HG02571 (cell line): Measurements from ENCODE around the gene ANGPTL1.

Source experiments
- ATAC-seq: cut with Tn5 transposase; IDR thresholded peaks from one replicate; pipeline ENCODE4 v1.9.1; 2021; ENCODE audit warnings: mild to moderate bottlenecking, moderate library complexity; ENCODE audit not compliant: unreplicated experiment

Gene ANGPTL1, protein sequence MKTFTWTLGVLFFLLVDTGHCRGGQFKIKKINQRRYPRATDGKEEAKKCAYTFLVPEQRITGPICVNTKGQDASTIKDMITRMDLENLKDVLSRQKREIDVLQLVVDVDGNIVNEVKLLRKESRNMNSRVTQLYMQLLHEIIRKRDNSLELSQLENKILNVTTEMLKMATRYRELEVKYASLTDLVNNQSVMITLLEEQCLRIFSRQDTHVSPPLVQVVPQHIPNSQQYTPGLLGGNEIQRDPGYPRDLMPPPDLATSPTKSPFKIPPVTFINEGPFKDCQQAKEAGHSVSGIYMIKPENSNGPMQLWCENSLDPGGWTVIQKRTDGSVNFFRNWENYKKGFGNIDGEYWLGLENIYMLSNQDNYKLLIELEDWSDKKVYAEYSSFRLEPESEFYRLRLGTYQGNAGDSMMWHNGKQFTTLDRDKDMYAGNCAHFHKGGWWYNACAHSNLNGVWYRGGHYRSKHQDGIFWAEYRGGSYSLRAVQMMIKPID

DNA sequence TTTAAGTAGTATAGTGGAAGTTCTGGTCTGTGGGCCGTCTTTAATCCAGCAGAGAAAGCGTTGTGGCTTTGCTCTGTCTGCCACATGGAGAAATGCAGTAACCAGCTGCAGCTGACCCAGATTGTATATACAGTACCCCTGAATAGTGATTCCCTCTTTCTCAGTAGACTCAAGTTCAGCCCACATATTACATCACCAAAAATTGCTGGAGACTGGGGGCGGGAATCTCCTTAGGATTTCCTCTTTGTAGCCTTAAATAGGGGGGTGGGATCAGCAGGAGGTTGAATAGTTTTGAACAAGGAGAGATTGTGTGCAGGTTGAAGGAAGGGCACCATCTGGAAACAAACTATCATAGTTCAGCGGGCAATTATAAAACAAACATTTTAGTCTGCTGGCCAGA is at the start of gene ANGPTL1:
TSS of gene ANGPTL1 (minus strand) at position 134 of the 400 bp plus-strand sequence. CDS start 5,301 bp downstream, outside the sequence.
- no peak for ATAC-seq

DNA sequence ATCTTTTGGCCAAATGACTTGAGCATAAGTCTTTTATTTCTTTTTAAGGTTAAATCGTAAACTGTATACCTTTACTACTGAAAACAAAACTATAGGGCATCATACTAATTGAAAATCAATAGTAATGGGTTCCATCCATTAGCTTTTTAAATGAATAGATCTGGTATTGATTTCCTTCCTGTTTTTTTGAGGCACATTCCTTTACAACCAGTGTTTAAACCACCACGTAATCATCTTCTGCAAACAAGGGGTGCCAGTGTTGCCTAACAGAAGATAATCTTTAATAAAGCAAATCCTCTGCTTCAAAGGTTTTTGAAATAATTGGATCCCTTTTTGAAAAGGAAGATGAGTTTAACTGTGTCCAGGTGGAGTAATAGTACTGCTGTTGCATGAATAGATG is 48.7 kb upstream of the ANGPTL1 start:
- no peak for ATAC-seq

DNA sequence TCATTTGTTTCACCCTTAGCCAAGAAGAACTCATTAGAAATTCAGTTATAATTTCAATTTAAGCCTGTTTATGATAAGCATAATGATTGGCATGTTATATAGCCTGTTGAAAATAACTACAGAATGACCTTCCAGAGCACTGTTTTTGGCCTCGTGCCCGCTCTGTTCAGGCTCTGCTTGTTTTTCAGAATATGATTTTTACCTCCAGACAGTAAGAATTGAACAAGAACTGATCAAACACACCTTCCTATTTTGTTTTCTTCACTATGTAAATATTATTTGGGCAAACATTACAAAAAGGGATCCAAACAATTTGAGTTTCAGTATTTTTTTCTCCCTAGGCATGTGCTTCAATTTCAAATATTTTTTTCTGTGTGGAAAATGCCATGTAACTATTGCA is 48.1 kb upstream of the ANGPTL1 start:
- no peak for ATAC-seq

DNA sequence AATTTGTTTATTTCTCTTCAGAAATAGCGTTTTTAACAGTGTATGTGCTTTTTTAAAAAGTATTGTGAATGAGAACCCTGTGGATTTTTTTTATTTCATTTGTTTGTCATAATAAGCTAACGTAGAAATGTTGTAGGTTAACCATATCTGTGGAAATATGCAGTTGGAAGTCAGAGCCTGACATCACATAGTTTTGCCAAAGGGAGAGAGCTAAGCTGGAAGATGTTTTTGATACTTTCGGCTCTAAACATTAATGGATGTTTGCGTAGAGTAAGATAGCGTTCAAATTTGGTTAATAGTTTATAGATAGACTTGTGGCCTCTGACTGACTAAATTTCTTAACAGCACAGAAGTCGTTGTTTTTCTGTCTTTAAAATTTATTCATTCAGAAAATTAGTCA is 47.4 kb upstream of the ANGPTL1 start:
- ATAC-seq: no peak

DNA sequence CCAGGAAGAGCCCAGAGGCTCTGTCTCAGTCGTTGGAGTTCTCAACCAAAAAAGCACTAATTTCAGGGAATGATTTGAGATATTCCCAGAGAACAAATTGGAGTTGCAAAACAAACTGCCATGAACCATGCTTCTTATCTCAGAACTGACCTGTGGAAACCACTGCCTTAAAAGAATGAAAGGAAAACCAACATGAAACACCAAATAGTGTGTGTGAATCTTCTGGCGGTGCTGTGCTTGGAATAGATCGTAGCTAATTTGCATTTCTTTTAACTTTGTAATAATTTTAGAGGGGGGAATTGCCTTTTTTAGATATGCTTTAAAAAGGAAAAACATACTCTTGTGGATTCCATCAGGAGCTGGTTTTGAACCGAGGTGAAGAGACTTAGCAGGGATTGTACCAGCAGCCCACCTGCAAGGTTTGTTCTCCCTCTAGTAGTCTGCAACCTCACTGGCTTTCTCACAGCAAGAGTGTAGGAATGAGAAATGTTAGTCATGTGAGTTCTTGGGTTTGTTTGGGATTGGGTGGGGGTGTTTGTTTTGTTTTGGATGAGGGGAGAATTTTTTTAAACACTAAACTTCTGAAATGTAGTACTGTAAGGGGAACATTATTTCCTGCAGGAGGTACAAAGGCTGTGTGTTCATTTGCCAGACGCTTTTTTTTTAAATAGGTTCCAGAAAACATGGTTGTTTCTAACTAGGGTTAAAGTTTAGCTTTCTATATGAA is 45.7 kb upstream of the ANGPTL1 start:
- no peak for ATAC-seq

DNA sequence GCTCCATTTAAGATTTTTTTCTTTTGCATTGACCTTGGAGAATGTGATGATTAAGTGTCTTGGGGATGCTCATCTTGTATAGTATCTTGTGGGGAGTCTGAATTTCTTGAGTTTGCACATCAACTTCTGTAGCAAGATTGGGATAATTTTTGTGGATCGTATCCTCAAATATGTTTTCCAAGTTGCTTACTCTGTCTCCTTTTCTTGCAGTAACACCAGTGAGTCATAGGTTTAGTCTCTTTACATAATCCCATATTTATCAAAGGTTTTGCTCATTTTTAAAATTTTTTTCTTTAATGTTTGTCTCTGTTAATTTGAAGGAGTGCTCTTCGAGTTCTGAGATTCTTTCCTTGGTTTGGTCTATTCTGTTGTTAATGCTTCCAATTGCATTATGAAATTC is 41.7 kb upstream of the ANGPTL1 start:
- no peak for ATAC-seq

DNA sequence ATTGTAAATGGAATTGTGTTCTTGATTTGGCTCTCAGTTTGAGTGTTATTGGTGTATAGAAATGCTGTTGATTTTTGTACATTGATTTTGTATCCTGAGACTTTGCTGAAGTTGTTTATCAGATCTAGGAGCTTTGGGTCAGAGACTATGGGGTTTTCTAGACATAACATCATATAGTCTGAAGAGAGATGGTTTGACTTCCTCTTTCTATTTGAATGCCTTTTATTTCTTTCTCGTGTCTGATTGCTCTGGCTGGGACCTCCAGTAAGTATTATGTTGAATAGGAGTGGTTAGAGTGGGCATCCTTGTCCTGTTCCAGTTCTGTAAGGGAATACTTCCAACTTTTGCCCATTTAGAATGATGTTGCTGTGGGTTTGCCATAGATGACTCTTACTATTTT is 39.1 kb upstream of the ANGPTL1 start:
- ATAC-seq: no peak

DNA sequence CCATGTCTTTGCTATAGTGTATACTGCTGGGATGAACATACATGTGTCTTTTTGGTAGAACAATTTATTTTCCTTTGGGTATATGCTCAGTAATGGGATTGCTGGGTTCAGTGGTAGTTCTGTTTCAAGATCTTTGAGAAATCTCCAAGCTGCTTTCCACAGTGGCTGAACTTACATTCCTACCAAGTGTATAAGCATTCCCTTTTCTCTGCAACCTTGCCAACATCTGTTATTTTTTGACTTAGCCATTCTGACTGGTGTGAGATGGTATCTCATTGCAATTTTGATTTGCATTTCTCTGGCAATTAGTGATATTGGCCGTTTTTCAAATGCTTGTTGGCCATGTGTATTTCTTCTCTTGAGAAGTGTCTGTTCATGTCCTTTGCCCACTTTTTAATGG is 37.5 kb upstream of the ANGPTL1 start:
- no peak for ATAC-seq

DNA sequence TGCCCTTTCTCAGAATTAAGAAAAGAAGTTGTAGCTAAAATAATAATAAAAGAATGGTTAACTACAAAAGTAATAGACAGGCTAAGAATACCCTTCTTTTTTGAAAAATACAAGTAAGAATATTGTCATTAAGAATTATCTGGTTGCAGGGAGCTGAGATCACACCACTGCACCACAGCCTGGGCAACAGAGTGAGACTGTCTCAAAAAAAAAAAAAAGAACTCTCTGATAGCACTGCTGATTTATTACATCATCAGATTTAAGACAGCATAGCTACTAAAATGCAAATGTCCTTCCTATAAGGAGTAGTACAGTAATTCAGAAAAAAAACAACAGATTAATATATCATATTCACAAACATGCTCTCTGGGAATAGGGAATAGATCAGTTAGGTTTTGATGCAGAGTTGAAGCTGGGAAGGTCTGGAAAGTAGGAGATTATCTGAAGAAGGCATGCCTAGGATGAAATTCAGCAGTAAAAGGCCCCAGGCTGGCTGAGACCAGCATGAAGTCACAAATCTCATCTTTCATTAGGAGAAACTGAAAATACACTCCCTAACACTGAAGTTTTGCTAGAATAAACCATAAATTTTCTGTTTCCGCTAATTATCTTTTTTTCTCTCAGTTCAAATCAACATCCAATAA is 30.7 kb upstream of the ANGPTL1 start:
- ATAC-seq: no peak

DNA sequence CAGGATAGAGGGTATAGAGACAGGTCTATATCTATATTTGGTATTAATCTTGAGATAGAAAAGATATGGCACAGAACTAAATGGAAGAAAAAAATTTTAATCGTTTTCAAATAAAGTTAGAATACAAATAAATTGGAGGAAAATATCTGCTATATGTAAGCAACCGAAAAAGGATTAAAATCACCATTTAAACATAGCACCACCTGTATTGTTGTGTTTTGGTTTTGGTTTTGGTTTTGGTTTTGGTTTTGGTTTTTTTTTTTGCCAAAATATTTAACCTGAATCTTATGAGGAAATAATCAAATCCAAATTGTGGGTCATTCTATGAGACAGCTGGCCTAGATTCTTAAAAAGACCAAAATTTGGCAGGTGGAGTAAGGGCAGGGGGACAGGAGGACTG is 28.5 kb upstream of the ANGPTL1 start:
- no peak for ATAC-seq

DNA sequence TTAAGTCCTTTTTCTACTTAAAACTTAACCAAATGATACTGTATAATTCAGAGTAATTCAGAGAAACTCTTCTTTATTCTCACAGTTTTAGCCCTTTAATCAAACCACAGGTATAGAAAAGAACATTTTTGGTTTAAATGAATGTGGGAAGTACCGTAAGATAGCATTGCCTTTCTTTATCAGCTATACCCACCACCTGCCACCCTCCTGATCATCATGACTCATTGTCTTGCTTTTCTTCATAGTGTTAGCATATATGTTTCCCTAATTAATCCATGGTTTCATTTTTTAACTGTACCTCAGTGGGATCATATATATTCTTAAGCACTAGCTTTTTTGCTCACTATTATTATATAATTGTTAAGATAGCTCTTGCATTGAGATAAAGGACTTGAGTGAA is 27.5 kb upstream of the ANGPTL1 start:
- ATAC-seq: no peak

DNA sequence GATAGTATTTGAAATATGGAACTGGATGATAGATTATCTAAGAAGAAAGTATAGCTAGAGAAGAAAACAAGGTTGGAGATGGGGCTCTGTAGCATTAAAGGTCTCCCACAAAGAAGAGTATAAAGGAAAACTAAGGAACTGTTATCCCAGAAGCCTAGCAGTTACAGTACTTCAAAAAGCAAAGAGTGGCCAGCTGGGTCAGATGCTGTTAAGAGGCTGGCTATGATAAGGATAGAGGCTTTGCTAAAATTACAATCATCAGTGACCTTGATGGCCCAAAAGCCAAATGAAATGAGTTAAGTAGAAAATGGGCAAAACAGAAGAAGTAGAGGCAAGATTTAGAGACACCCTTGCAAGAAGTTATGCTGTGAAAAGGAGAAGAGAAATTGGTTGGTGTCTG is 25.1 kb upstream of the ANGPTL1 start:
- no peak for ATAC-seq

DNA sequence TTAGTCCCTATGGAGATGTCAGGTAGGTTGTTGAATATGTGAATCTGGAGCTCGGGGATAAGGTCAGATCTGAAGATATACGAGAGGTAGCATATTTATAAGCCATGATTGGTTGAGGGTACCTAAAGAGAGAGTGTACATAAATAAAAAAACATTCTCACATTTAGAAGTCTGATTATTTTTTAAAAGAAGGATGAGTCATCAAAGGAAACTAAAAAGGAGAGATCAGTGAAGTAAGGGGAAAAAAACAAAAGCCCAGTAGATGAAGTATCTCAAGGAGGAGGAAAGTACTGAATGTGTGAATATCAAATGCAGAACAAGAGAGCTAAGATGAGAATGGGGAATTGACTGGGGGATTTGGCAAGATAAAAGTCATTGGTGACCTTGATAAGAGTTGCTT is 15.7 kb upstream of the ANGPTL1 start:
- no peak for ATAC-seq

DNA sequence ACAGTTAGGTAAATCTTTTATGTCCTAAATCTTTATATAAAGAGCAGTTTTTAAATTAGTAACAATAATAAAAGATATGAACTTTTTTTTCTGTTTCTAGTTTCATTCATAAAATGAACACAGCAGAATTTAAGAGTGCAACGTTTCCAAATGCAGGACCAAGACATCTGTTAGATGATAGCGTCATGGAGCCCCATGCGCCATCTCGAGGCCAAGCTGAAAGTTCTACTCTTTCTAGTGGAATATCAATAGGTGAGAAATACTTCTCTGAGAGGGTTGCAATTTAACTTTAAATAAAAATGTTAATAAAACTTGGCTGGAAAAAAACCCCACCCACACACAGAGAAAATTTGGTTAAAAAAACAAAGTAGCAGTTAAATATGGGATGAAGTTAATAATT is 15.0 kb upstream of the ANGPTL1 start:
- ATAC-seq: no peak

DNA sequence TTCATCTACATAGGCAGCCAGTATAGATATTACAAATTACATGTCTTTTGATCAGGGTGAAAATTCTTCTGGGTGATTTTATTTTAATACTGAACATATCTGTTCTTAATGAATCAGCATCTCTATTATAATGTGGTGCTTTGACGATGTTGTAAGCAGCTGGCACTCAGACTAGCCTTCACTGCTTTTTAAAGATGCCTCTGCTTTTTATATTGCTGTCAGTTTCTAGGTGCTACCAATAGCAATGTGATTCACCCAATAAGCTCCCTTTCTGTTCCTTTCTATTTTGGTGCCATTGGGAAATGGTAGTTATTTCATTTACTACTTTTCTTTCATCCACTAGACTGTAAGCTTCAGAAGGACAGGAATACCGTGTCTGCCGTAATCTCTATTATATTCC is 11.1 kb upstream of the ANGPTL1 start:
- no peak for ATAC-seq

DNA sequence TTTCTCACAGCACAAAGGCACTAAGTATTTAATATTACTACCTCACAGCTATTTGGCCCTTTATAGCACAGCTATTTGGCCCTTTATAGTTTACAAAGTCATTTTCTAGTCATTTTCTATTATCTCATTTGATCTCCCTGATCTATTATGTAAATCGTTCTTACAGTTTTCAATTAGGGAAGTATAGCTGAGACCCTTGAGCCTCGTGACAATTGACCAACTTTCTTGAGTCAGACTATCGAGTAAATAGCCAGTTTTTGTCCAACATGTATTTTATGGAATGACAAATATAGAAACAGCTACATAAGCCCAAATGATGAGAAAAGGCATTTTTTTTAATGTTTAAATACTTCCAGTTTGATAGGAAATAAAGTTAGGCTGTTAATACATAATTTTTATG is 7.0 kb upstream of the ANGPTL1 start:
- ATAC-seq: no peak

DNA sequence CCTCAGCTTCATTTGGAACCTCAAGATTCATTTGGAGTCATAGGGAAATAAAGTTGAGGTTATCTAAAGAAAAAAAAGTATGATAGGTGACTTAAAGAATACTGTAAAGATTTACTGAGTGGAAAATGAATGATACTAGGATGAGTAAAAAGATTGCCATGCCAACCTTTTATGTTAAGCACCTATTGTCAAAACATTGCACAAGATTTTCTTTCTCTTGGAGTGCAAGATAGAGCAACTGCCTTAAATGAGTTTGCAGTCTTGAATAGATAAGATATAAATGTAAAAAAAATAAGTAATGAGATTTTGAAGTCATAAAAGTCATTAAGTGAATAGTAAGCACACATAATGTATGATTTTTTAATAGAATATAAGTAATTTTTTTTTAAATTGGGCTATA is 5.1 kb upstream of the ANGPTL1 start:
- no peak for ATAC-seq

DNA sequence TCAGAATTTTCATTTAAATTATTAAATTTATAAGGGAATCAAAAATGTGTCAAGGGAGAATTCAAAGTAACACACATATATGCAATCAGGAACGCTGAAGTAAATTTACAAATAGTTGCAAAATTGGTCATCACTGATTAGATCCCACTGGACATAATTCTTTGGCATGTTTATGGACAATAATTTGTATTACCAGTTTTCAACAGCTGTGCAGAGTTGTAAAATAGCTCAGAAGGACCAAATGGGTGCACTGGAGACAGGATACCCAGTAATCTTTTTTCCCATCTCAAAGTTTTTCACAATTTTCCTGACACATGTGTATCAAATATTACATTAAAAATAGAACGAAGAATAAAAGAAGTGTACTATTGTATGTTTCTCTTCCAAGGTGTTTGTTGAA is 4.1 kb upstream of the ANGPTL1 start:
- no peak for ATAC-seq

DNA sequence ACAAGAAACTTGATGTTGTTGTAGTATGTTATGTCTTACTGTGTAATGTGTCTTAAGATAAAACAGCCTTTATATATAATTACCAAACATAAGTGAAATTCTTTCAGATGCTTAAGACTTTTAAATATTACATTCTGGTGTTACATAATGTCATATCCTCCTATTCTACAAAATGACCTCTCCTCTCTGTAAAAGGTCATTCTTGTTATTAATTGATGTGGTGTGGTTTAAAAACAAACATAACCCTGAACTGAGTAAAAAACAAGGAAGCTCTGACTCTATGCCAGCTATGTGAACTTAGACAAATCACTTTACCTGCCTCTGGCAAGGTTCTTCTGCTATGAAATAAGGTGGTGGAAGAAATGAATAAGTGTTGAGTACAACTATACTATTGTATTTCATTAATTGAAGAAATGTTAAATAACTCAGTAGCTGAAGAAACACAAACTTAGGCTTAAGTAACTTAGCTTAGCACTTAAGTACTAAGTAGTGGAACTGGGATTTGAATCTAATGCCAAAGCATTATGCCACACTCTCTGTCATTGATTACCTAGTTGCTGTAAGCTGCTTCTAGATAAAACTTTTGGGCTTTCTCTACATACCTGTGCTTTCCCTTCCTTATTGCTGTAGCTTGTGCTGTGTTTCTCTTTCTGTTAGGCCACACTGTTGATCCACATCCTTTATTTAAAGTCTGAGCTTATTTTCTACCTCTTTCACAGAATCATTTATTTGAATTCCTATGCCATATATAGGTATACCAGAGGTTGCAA is 859 bp upstream of the ANGPTL1 start:
- no peak for ATAC-seq

DNA sequence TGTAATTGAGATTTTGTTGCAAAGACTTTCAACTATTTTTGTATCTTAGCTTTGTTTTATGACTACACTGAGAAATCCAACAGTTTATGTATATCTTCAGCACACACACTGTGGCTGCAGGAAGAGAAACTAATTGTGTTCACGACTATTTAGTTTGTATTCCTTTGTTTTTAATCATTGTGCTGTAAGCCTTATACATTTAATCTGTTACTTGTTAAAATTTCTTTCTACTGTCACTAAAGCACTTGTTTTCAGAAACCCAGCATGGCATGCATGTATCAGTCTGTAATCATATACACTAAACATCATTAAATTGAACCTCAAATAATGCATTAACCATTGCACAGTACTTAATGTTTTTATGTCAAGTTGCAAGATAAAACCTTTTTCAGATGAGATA is 656 bp downstream of the ANGPTL1 start:
- no peak for ATAC-seq

DNA sequence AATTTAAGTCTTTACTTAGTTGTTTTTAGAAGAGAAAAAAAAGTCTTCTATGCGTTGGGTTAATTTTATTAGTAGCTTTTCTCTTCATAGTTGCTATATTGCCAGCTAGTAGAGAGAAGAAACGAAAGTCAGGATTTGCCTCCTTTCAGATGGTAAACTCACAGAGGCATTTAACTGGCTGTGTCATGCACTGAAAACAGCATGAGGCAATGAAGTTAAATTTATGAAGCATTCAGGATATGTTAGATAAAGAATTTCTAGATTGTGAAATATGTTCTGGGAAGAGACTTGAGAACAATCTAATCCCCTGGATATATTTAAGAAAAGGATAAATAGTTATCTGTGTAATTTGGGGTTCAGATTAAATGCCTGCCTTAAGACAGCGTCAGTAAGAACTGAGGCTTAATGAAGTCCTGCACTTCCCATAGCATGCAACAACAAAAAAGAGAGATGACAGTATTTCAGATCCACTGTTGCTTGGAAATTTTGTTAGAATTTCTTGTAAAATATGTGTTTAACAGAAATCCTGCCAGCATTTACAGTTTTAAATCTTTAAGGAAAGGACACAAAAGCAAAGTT is 1.7 kb downstream of the ANGPTL1 start:
- no peak for ATAC-seq
